NCI-H2171 (cell line): ENCODE data around the gene ZBTB16.

Source experiments
- DNase-seq: peaks from one replicate; lab custom pipeline; 2025; lab: John Stamatoyannopoulos, UW

ZBTB16 gene

GRCh38 chr11:114130629-114131277, 71.2 kb downstream of the ZBTB16 start:
- DNase-seq, result no peak

GRCh38 chr11:114131461-114131864, 72.0 kb downstream of the ZBTB16 start:
- no peak for DNase-seq

- no peak for DNase-seq
Measured at GRCh38 chr11:114132417-114132816, 72.9 kb downstream of the ZBTB16 start.

GRCh38 chr11:114132944-114133394, 73.5 kb downstream of the ZBTB16 start:
- no peak for DNase-seq

GRCh38 chr11:114133548-114134329, 74.2 kb downstream of the ZBTB16 start:
- no peak for DNase-seq

- DNase-seq, result no peak
Measured at GRCh38 chr11:114134870-114135269, 75.4 kb downstream of the ZBTB16 start.

GRCh38 chr11:114135737-114136151, 76.2 kb downstream of the ZBTB16 start:
- DNase-seq, result no peak

GRCh38 chr11:114136686-114137640, 77.5 kb downstream of the ZBTB16 start:
- no peak for DNase-seq

- no peak for DNase-seq
Measured at GRCh38 chr11:114137838-114138237, 78.3 kb downstream of the ZBTB16 start.

GRCh38 chr11:114138411-114138810, 78.9 kb downstream of the ZBTB16 start:
- DNase-seq, result no peak

- no peak for DNase-seq
Measured at GRCh38 chr11:114140826-114141225, 81.3 kb downstream of the ZBTB16 start.

- DNase-seq, result no peak
Measured at GRCh38 chr11:114141863-114142580, 82.5 kb downstream of the ZBTB16 start.

GRCh38 chr11:114142707-114143106, 83.2 kb downstream of the ZBTB16 start:
- DNase-seq, result no peak

- no peak for DNase-seq
Measured at GRCh38 chr11:114145166-114145775, 85.8 kb downstream of the ZBTB16 start.

GRCh38 chr11:114147375-114148012, 88.0 kb downstream of the ZBTB16 start:
- no peak for DNase-seq

- no peak for DNase-seq
Measured at GRCh38 chr11:114148013-114148382, 88.5 kb downstream of the ZBTB16 start.

GRCh38 chr11:114149689-114150407, 90.3 kb downstream of the ZBTB16 start:
- DNase-seq, result no peak

- DNase-seq, result no peak
Measured at GRCh38 chr11:114150671-114151070, 91.2 kb downstream of the ZBTB16 start.

- DNase-seq, result no peak
Measured at GRCh38 chr11:114151631-114152030, 92.1 kb downstream of the ZBTB16 start.

- DNase-seq, result no peak
Measured at GRCh38 chr11:114152162-114152561, 92.7 kb downstream of the ZBTB16 start.
